HepG2 (cell line): ENCODE measurements around the gene PCGF3.

Experiments used
- ARHGAP35 ChIP-seq: sonication (generic); formaldehyde crosslinking; IDR thresholded peaks from 2 replicates; pipeline ENCODE4 v1.9.0; 2022; ENCODE audit warnings: mild to moderate bottlenecking, inconsistent platforms, moderate library complexity, missing genetic modification reagents, borderline replicate concordance
- CTCF ChIP-seq: sonication (generic); formaldehyde crosslinking; IDR thresholded peaks from 2 replicates; pipeline ENCODE4 v1.5.0; 2020; ENCODE audit warnings: mild to moderate bottlenecking, missing genetic modification reagents, moderate library complexity
- EP300 ChIP-seq, 3 experiments: sonication (generic) in 1 of 3; formaldehyde crosslinking in 1 of 3; IDR thresholded peaks; 2 replicates each; pipeline versions ENCODE4 v1.5.1 to v1.6.1; 2011 to 2020; ENCODE audit warnings: low read depth in 2 of 3, low read length in 2 of 3, borderline replicate concordance in 1 of 3, improper control_type of control experiment in 1 of 3, mild to moderate bottlenecking in 1 of 3, missing genetic modification reagents in 1 of 3, moderate library complexity in 1 of 3
- FOSL1 ChIP-seq: sonication (generic); formaldehyde crosslinking; IDR thresholded peaks from 2 replicates; pipeline ENCODE4 v1.9.0; 2021; ENCODE audit warnings: missing genetic modification reagents, borderline replicate concordance
- MEIS2 ChIP-seq: sonication (generic); formaldehyde crosslinking; IDR thresholded peaks from 2 replicates; pipeline ENCODE4 v1.9.0; 2021; ENCODE audit warnings: mild to moderate bottlenecking, missing genetic modification reagents
- POLR2A ChIP-seq, 2 experiments: IDR thresholded peaks; 2 replicates each; pipeline ENCODE4 v1.6.1; 2011; ENCODE audit warnings: low read depth in 2 of 2, low read length in 2 of 2, mild to moderate bottlenecking in 1 of 2, moderate library complexity in 1 of 2; ENCODE audit not compliant: insufficient read depth in 1 of 2
- SIN3A ChIP-seq: IDR thresholded peaks from 2 replicates; pipeline ENCODE4 v1.6.1; 2011; ENCODE audit warnings: low read depth, mild to moderate bottlenecking, control low read depth, low read length, borderline replicate concordance
- SMAD1 ChIP-seq: sonication (generic); formaldehyde crosslinking; IDR thresholded peaks from 2 replicates; pipeline ENCODE4 v1.4.0; 2020; ENCODE audit warnings: missing genetic modification reagents, low read depth, mild to moderate bottlenecking, borderline replicate concordance
- TAF1 ChIP-seq: sonication (generic); formaldehyde crosslinking; IDR thresholded peaks from 2 replicates; pipeline ENCODE4 v1.4.0; 2020; ENCODE audit warnings: missing genetic modification reagents
- TP53 ChIP-seq: sonication (generic); formaldehyde crosslinking; conservative IDR thresholded peaks from 2 replicates; pipeline ENCODE4 v1.4.0; 2020; ENCODE audit warnings: missing genetic modification reagents
- TF ChIP-seq, protein P1 (sequence below): sonication (generic); formaldehyde crosslinking; IDR thresholded peaks from 2 replicates; pipeline ENCODE4 v1.5.0; 2020; ENCODE audit warnings: missing genetic modification reagents

GRCh38 chr4:726838-727237 is 21.2 kb downstream of the PCGF3 start:
- TF ChIP-seq MEIS2 (CRISPR knock-in tag) (no peak), ARHGAP35 (CRISPR knock-in tag) (no peak), SIN3A (no peak), CTCF (no peak), POLR2A (IDR thresholded peaks at IDR 0.05; ENCODE audit: insufficient read depth in 1 of 2, low read depth in 2 of 2, low read length in 2 of 2) (no peak), FOSL1 (no peak), TP53 (no peak), TAF1 (no peak), EP300 (IDR thresholded peaks at IDR 0.05; ENCODE audit: low read depth in 2 of 2, low read length in 2 of 2) (no peak), EP300 (CRISPR knock-in tag; IDR thresholded peaks at IDR 0.05; ENCODE audit: borderline replicate concordance) (no peak), SMAD1 (CRISPR knock-in tag) (no peak)
- TF ChIP-seq, protein P1, sequence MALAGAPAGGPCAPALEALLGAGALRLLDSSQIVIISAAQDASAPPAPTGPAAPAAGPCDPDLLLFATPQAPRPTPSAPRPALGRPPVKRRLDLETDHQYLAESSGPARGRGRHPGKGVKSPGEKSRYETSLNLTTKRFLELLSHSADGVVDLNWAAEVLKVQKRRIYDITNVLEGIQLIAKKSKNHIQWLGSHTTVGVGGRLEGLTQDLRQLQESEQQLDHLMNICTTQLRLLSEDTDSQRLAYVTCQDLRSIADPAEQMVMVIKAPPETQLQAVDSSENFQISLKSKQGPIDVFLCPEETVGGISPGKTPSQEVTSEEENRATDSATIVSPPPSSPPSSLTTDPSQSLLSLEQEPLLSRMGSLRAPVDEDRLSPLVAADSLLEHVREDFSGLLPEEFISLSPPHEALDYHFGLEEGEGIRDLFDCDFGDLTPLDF: no peak
